Hepatocyte (in vitro differentiated cells): ENCODE data around the gene TCF23. TPM values are rescaled to one million over a fixed set of nuclear protein-coding genes. Genes with fewer than 3 reads are reported as not detected.
A peak's percentile ranks its signal among the peaks of the same experiment; 100 is the strongest.

ENCODE experiments used
- DNase-seq: peaks from one replicate; pipeline ENCODE4 v3.0.0-alpha.2; 2016; ENCODE audit warnings: low spot score
- H2AFZ ChIP-seq: fragments of 200-600 bp; sonication (generic); 2 replicates; pipeline ENCODE4 v1.6.0; 2016; ENCODE audit warnings: antibody characterized with exemption, mild to moderate bottlenecking
- H3K27ac ChIP-seq: fragments of 200-600 bp; sonication (generic); 2 replicates; pipeline ENCODE4 v1.5.1; 2016; ENCODE audit warnings: mild to moderate bottlenecking
- H3K27me3 ChIP-seq: fragments of 200-600 bp; sonication (generic); 2 replicates; pipeline ENCODE4 v1.6.1; 2016
- H3K36me3 ChIP-seq: fragments of 200-600 bp; sonication (generic); replicated peaks from 2 replicates; pipeline ENCODE4 v1.5.1; 2016; ENCODE audit warnings: low read depth; ENCODE audit not compliant: insufficient read depth
- H3K4me1 ChIP-seq: fragments of 200-600 bp; sonication (generic); 2 replicates; pipeline ENCODE4 v1.5.1; 2016; ENCODE audit warnings: mild to moderate bottlenecking, moderate library complexity; ENCODE audit not compliant: insufficient read depth
- H3K4me2 ChIP-seq: fragments of 200-600 bp; sonication (generic); 2 replicates; pipeline ENCODE4 v1.6.0; 2016
- H3K4me3 ChIP-seq: fragments of 200-600 bp; sonication (generic); 2 replicates; pipeline ENCODE4 v1.5.1; 2016; ENCODE audit warnings: mild to moderate bottlenecking
- H3K79me2 ChIP-seq: fragments of 200-600 bp; sonication (generic); 2 replicates; pipeline ENCODE4 v1.6.0; 2017; ENCODE audit warnings: mild to moderate bottlenecking
- H3K9me2 ChIP-seq: fragments of 200-600 bp; sonication (generic); replicated peaks from 2 replicates; pipeline ENCODE4 v1.6.0; 2017; ENCODE audit warnings: mild to moderate bottlenecking; ENCODE audit not compliant: insufficient read depth
- H3K9me3 ChIP-seq: fragments of 200-600 bp; sonication (generic); 2 replicates; pipeline ENCODE4 v1.5.1; 2016; ENCODE audit warnings: low read depth, mild to moderate bottlenecking
- H4K20me1 ChIP-seq: fragments of 200-600 bp; sonication (generic); 2 replicates; pipeline ENCODE4 v1.6.0; 2016; ENCODE audit warnings: mild to moderate bottlenecking; ENCODE audit not compliant: insufficient read depth, poor library complexity, severe bottlenecking
- EZH2 ChIP-seq: fragments of 200-600 bp; sonication (generic); IDR thresholded peaks from 2 replicates; pipeline ENCODE4 v1.6.1; 2016; ENCODE audit warnings: antibody characterized with exemption, mild to moderate bottlenecking, borderline replicate concordance
- EZH2phosphoT487 ChIP-seq: fragments of 200-600 bp; sonication (generic); IDR thresholded peaks from one replicate; pipeline ENCODE4 v1.6.1; 2018; ENCODE audit warnings: antibody characterized with exemption, mild to moderate bottlenecking, low read depth, moderate library complexity; ENCODE audit not compliant: unreplicated experiment, severe bottlenecking
- WGBS: methylation state at CpG from one replicate; pipeline ENCODE4 v1.1.6; 2016; ENCODE audit warnings: low lambda C conversion rate; ENCODE audit errors: missing lambda C conversion rate; 5-methylcytosine and 5-hydroxymethylcytosine counted together
- polyA plus RNA-seq: library from polyadenylated mRNA; unstranded; fragments of >200 nt; fragmentation: Nextera tagmentation; extraction: Ambion mirVana; gene quantifications from 2 replicates; pipeline ENCODE4 v1.2.1, GENCODE V29; 2016
- total RNA-seq: library from RNA; depleted of rRNA; stranded (reverse); fragments of >200 nt; gene quantifications from 2 replicates; pipeline ENCODE4 v1.2.3, GENCODE V29; 2014
- TF ChIP-seq, protein P1 (sequence below): fragments of 200-600 bp; sonication (generic); IDR thresholded peaks from 2 replicates; pipeline ENCODE4 v1.5.1; 2016; ENCODE audit warnings: antibody characterized with exemption, mild to moderate bottlenecking; ENCODE audit not compliant: poor library complexity

TCF23 gene
- total and polyA plus RNA-seq, 2 experiments from 2014 or later: not detected

DNA sequence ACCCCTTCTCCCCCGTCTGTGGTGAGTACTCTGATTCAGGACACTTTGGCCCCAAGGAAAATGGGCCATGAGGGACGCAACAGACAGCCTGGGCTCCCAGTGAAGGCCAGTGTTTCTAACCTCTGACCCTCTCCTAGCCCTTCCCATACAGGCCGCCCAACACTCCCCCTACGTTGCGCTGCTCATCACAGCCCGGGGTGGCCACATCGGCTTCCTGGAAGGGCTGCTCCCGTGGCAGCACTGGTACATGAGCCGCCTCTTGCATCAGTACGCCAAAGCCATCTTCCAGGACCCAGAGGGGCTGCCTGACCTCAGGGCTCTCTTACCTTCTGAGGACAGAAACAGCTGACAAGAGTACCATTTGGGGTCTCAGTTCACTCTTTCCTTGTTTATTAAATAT is 18.4 kb upstream of the TCF23 start:
- Histone ChIP-seq H2AFZ (no peak overlapping the region), H3K4me1 (peaks cover 10% of the 10 kb centered on the region), H3K36me3 (no peaks in the 10 kb centered on the region), H3K4me3 (no peak overlapping the region), H3K9me3 (no peaks in the 10 kb centered on the region), H3K27me3 (no peaks in the 10 kb centered on the region), H3K9me2 (no peaks in the 10 kb centered on the region), H4K20me1 (peaks cover 9% of the 10 kb centered on the region), H3K4me2 (no peak overlapping the region), H3K79me2 (peaks cover 19% of the 10 kb centered on the region), H3K27ac (no peak overlapping the region)
- WGBS: 96% methylated on average over 10 of the region's 10 CpGs
- TF ChIP-seq EZH2 (no peak), EZH2phosphoT487 (no peak)
- TF ChIP-seq, protein P1, sequence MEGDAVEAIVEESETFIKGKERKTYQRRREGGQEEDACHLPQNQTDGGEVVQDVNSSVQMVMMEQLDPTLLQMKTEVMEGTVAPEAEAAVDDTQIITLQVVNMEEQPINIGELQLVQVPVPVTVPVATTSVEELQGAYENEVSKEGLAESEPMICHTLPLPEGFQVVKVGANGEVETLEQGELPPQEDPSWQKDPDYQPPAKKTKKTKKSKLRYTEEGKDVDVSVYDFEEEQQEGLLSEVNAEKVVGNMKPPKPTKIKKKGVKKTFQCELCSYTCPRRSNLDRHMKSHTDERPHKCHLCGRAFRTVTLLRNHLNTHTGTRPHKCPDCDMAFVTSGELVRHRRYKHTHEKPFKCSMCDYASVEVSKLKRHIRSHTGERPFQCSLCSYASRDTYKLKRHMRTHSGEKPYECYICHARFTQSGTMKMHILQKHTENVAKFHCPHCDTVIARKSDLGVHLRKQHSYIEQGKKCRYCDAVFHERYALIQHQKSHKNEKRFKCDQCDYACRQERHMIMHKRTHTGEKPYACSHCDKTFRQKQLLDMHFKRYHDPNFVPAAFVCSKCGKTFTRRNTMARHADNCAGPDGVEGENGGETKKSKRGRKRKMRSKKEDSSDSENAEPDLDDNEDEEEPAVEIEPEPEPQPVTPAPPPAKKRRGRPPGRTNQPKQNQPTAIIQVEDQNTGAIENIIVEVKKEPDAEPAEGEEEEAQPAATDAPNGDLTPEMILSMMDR: no peak
- DNase-seq: no peak

DNA sequence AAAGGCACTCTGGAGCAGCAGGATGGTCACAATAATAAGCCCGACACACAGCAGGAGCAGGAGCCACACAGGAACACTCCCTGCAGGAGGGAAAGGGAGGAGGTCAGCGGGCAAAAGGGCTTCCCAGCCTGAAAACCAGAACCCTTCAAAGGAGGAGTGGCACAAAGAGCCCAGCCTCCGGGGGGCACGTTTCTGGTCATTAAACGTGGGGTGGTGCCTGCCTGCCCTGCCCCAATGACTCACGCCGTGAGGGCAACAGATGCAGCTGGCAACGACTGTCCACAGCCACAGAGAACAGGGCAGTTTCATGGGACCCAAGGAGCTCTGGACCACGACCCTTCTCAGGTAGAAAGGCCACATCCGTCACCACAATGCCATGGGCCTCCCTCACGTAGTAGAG is 17.4 kb upstream of the TCF23 start:
- H3K79me2 ChIP-seq: peaks cover 19% of the 10 kb centered on the region
- TF ChIP-seq EZH2phosphoT487: no peak
- TF ChIP-seq EZH2: no peak
- TF ChIP-seq, protein P1: no peak
- no peak overlapping the region for H3K4me2 ChIP-seq
- 98% methylated on average over 11 of the region's 11 CpGs for WGBS
- H3K27ac ChIP-seq: no peak overlapping the region
- H3K27me3 ChIP-seq: no peaks in the 10 kb centered on the region
- no peaks in the 10 kb centered on the region for H3K36me3 ChIP-seq
- H4K20me1 ChIP-seq: peaks cover 9% of the 10 kb centered on the region
- no peak overlapping the region for H3K4me3 ChIP-seq
- H2AFZ ChIP-seq: no peak overlapping the region
- no peak for DNase-seq
- H3K9me2 ChIP-seq: no peaks in the 10 kb centered on the region
- no peaks in the 10 kb centered on the region for H3K9me3 ChIP-seq
- peaks cover 10% of the 10 kb centered on the region for H3K4me1 ChIP-seq

DNA sequence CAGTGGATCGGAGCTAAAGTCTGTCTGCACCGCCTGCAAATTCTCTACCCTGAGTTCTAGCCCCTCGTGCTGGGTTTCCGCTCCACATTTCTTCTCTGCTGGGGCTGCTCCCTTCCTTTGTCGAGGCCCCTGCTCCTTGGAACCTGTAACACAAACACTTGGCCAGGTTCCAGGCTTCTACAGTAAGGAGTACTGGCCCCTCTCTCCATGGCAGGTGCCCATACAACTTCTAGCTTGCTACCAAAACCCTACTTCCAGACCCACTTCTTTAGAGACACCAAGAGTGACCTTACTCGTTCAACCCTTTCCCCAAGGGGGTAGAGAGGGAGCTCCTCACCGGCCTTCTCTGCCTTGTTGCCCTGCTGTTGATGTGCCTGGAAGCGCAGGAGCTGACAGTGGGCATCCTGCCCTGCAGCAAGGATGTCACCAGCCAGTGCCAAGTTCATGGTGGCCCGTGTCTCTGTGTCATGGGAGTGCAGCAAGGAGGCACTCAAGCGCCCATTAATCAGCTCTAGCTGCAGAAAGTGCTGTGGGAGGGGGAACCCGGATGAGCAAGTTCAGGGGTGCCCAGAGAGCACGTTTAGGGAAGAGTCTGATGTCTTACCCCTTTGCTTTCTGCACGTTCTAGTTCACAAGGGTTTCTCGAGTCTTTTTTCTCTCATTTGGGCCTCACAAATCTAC is 15.5 kb upstream of the TCF23 start:
- Histone ChIP-seq H2AFZ (peak overlapping the region; percentile 86), H3K79me2 (peaks cover 19% of the 10 kb centered on the region), H3K27me3 (no peaks in the 10 kb centered on the region), H3K4me3 (peak overlapping the region; percentile 91), H3K27ac (no peak overlapping the region), H4K20me1 (peaks cover 9% of the 10 kb centered on the region), H3K4me2 (peak overlapping the region; percentile 87), H3K9me2 (no peaks in the 10 kb centered on the region), H3K4me1 (peaks cover 10% of the 10 kb centered on the region), H3K9me3 (no peaks in the 10 kb centered on the region), H3K36me3 (no peaks in the 10 kb centered on the region)
- no peak for DNase-seq
- no peak for TF ChIP-seq EZH2
- no peak for TF ChIP-seq EZH2phosphoT487
- TF ChIP-seq, protein P1: no peak
- WGBS: 52% methylated on average over 14 of the region's 14 CpGs
